ENCODE data around the gene MEX3A.

The MEX3A gene

GRCh38 chr1:156104065-156104810 is 22.0 kb upstream of the MEX3A start:
- H3K4me3 ChIP-seq (ENCODE audit: low read depth, low read length) = no peak overlapping the region

- H3K4me3 ChIP-seq (ENCODE audit: low read depth, low read length) = no peak overlapping the region
Observed at GRCh38 chr1:156103521-156103947, 21.3 kb upstream of the MEX3A start.

DNA sequence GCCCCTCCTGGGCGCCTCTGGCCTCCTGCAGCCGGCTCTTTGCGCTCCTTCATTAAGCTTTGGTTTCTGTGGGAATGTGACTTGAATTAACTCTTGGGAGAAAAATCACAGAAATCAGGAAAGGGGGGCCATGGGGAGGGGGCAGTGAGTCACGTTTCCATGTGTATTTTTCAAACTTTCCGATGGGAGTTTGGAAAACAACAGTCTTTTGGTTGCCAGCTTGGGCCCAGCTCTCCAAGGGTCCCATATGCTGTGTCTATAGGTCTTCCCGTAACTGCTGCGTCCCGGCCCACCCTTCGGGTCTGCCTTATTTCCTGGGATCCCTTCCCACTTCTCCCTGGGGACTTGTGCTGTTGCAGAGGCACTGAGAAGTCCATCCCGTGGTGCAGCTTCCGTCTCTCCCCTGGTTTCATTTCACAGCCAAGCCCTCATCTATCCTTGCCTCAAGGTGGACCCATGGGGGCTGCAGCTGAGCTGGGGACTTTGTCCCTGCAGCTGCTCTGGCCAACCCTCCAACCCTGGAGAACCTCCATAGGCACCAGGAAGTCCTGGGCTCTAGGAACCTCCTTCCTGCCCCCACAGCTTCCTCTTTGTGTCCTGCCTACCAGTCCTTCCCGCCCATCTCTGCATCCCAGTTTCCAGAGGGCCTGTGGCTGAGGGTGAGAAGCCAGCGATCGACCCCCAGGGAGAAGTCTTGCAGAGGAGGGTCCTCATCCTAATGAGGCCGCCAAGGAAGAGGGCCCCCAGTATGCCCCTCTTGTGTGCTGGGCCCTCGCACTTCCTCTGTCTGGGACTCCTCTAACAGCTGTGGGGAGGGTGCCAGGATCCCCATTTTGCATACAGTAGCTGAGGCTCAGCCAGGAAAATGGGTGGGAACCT is 20.6 kb upstream of the MEX3A start:
- H3K4me3 ChIP-seq (ENCODE audit: low read depth, low read length) = no peak overlapping the region

- H3K4me3 ChIP-seq (ENCODE audit: low read depth, low read length) = no peak overlapping the region
Observed at GRCh38 chr1:156101880-156102279, 19.6 kb upstream of the MEX3A start.

DNA sequence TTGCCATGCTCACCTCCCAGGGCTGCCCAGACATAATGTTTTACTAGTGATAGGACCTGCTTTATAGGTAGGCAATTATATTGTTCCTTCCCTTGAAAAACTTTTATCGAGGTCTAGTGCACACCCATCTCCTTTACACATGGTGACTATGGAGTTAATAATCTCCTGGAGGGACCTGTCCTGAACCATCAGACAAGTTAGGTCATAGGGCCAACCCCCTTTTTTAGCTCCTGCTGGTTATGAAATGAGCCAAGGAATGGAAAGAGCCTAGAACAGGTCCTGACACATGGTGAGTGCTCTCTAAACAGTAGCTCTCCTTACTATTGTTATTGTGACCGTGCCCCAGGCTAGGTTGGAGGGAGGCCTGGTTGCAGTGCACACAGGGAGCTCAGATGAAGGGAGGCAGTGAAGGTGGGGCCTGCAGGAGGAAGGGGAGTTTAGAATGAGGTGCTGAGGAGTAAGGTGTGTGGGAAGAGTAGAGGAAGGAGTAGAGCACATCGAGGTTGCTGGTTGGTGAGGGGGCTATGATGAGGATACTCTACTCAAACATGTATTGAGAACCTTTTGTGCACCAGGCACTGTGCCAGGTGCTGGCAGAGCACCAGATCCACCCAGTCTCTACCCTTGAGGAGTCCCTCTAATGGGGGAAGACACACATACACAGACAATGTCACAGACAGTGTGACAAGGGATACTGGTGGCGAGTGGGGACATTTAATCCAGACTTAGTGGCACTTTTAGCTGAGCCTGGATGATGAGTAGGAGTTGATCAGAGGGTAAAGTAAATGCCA is 18.1 kb upstream of the MEX3A start:
- no peak overlapping the region for H3K4me3 ChIP-seq (ENCODE audit: low read depth, low read length)

DNA sequence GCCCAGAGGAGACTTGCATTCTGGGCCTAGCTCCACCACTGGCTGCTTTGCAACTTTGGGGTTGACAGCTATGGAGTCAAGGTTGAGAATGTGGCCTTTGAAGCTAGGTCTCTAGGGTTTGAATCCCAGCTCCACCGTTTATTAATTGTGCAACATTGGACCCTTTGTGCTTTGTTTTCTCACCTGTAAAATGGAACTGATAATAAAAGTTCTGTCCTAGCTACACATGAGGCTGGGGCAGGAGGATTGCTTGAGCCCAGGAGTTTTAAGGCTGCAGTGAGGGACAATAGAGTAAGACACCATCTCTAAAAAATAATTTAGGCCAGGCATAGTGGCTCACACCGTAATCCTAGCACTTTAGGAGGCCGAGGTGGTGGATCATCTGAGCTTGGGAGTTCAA is 17.0 kb upstream of the MEX3A start:
- H3K4me3 ChIP-seq (ENCODE audit: low read depth, low read length) = no peak overlapping the region

GRCh38 chr1:156098784-156099183 is 16.5 kb upstream of the MEX3A start:
- no peak overlapping the region for H3K4me3 ChIP-seq (ENCODE audit: low read depth, low read length)

GRCh38 chr1:156097499-156098178 is 15.4 kb upstream of the MEX3A start:
- H3K4me3 ChIP-seq (ENCODE audit: low read depth, low read length) = no peak overlapping the region

GRCh38 chr1:156096640-156097391 is 14.6 kb upstream of the MEX3A start:
- H3K4me3 ChIP-seq (ENCODE audit: low read depth, low read length) = no peak overlapping the region

DNA sequence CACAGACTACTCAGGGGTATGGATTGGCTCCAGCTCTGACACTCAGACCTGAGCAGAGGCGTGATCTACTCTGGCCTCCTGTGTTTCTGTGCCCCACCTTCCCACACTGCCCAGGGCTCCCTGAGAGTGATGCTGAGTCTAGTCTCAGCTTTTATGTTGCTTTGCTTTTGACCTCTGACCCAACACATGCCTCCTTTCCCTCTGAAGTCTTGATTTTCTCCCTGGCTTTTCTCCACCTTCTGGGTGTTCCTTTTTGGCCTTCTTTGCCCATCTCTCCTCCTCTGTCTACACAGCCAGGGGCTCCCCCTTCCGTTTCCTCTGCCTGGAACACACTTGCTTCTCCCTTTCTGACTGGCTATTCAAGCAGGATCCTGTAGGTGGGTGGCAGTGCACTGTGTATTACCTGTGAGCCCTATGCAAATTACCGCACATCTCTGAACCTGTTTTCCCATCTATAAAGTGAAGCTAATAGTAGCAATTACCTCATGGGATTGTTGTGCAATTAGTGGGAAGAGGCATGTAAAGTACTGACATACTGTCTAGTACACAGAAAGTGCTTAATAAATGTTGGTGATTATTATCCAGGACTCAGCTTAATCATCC is 13.7 kb upstream of the MEX3A start:
- H3K4me3 ChIP-seq (ENCODE audit: low read depth, low read length) = no peak overlapping the region

DNA sequence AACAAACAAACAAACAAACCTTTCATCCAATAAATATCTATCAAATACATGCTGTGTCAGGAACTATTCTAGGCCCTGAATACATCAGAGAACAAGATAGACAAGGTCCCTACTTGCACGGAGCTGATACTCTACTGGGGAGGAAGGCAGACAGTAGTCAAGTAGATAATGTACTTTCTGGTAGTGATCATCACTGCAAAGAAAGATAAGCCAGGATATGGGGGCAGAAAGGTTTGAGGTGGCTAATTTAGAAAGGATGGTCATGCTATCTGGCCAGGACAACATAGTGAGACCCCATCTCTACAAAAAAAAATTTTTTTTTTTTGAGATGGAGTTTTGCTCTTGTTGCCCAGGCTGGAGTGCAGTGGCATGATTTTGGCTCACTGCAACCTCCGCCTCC is 9.3 kb upstream of the MEX3A start:
- H3K4me3 ChIP-seq (ENCODE audit: low read depth, low read length) = no peak overlapping the region

DNA sequence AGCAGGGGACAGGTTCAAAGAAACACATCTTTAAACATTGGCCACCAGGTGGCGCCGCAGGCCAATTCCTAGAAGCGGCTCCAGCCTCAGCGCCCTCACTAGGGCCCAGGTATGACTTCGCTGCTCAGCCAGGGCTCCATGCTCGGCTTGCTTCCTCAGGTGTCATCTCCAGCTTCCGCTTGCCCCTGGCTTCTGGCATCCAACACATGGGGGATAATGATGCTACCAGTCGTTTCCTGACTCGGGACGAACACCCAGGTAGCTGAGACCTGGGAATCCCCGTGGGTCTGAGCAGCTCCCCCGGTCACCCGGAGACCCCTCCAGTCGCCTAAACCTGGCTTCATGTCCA is 8.5 kb upstream of the MEX3A start:
- H3K4me3 ChIP-seq (ENCODE audit: low read depth, low read length) = no peak overlapping the region

DNA sequence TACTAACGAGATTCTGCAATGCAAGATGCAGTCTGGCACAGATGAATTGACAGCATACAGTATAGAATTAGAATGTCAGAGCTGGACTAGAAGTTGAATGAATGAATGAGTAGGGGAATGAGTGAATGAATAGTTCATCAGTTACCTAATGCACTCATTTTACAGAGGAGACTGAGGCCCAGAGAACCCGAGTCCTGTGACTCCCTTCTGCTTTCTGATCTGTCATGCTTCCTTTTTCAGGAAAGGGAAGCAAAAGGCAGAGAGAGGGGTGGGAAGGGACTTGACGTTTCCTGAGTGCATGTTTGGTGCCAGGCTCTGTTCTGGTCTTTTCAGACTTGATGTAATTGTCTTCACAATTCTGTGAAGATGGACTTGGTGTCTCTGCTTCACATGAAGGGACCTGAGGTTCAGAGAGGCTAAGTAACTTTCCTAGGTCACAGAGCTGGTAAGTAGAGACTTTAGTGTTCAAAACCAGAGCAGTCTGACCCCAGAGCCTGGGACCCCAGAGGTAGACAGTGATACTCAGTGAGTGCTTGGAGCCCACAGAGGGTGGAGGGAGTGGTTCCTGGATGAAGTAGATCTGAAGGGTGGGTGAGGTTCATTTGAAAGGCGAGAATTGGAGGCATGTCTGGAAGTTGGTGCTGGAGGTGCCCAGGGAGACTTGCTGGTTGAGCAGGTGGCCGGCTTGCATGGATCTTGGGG is 8.0 kb upstream of the MEX3A start:
- no peak overlapping the region for H3K4me3 ChIP-seq (ENCODE audit: low read depth, low read length)

- H3K4me3 ChIP-seq (ENCODE audit: low read depth, low read length) = no peak overlapping the region
Observed at GRCh38 chr1:156089704-156090103, 7.4 kb upstream of the MEX3A start.

- no peak overlapping the region for H3K4me3 ChIP-seq (ENCODE audit: low read depth, low read length)
Observed at GRCh38 chr1:156086256-156086662, 4.0 kb upstream of the MEX3A start.

GRCh38 chr1:156083800-156084790 is 1.8 kb upstream of the MEX3A start:
- peak overlapping the region; percentile 49 for H3K4me3 ChIP-seq (ENCODE audit: low read depth, low read length)

- peak overlapping the region; percentile 69 for H3K4me3 ChIP-seq (ENCODE audit: low read depth, low read length)
Observed at GRCh38 chr1:156081917-156082308, 352 bp downstream of the MEX3A start.
